Neuronal stem cell (in vitro differentiated cells): ENCODE data around the gene ADAM22.

Experiments
- DNase-seq: peaks from one replicate; pipeline ENCODE4 v3.0.0-alpha.2; 2013; ENCODE audit warnings: low spot score
- H2AFZ ChIP-seq: one replicate; pipeline ENCODE4 v1.6.1; 2013; ENCODE audit warnings: mild to moderate bottlenecking, low read length, inconsistent platforms
- H2AK5ac ChIP-seq: 2 replicates; pipeline ENCODE4 v1.6.1; 2013; ENCODE audit warnings: low read depth, mild to moderate bottlenecking, inconsistent platforms, low read length, moderate library complexity, mixed read lengths
- H2BK120ac ChIP-seq: 2 replicates; pipeline ENCODE4 v1.6.1; 2013; ENCODE audit warnings: low read depth, mild to moderate bottlenecking, inconsistent platforms, low read length, moderate library complexity, mixed read lengths
- H2BK12ac ChIP-seq: one replicate; pipeline ENCODE4 v1.6.1; 2013; ENCODE audit warnings: low read length, inconsistent platforms
- H2BK15ac ChIP-seq: 2 replicates; pipeline ENCODE4 v1.6.1; 2013; ENCODE audit warnings: mild to moderate bottlenecking, low read length, inconsistent platforms, mixed read lengths
- H2BK5ac ChIP-seq: one replicate; pipeline ENCODE4 v1.6.1; 2013; ENCODE audit warnings: inconsistent platforms, mild to moderate bottlenecking, low read length, moderate library complexity
- H3K14ac ChIP-seq: one replicate; pipeline ENCODE4 v1.6.1; 2013; ENCODE audit warnings: low read length, inconsistent platforms
- H3K18ac ChIP-seq: 2 replicates; pipeline ENCODE4 v1.6.1; 2013; ENCODE audit warnings: low read length, inconsistent platforms
- H3K23ac ChIP-seq: 2 replicates; pipeline ENCODE4 v1.6.1; 2013; ENCODE audit warnings: low read depth, mild to moderate bottlenecking, mixed read lengths, low read length, inconsistent platforms; ENCODE audit not compliant: poor library complexity
- H3K27ac ChIP-seq: replicated peaks from 3 replicates; pipeline ENCODE4 v1.5.1; 2013; ENCODE audit warnings: low read length, inconsistent platforms
- H3K27me3 ChIP-seq, 3 experiments: 2 replicates each; pipeline ENCODE4 v1.6.1; 2013; ENCODE audit warnings: low read length in 3 of 3, mild to moderate bottlenecking in 2 of 3, inconsistent platforms in 1 of 3, low read depth in 1 of 3, mixed read lengths in 1 of 3, moderate library complexity in 1 of 3; ENCODE audit not compliant: control insufficient read depth in 3 of 3, insufficient read depth in 3 of 3
- H3K36me3 ChIP-seq, 2 donors: replicated peaks in 1 of 2; 2 replicates each; pipeline ENCODE4 v1.6.1; 2013; ENCODE audit warnings: low read length in 2 of 2; ENCODE audit not compliant: control insufficient read depth in 2 of 2, insufficient read depth in 2 of 2
- H3K4ac ChIP-seq: 2 replicates; pipeline ENCODE4 v1.6.1; 2013; ENCODE audit warnings: inconsistent platforms, mild to moderate bottlenecking, low read length, moderate library complexity
- H3K4me1 ChIP-seq, 2 donors: 1 replicate in 1 of 2; 2 replicates in 1 of 2; pipeline ENCODE4 v1.6.1; 2013; ENCODE audit warnings: low read length in 2 of 2, low read depth in 1 of 2; ENCODE audit not compliant: control insufficient read depth in 2 of 2, insufficient read depth in 1 of 2
- H3K4me2 ChIP-seq: one replicate; pipeline ENCODE4 v1.6.1; 2013; ENCODE audit warnings: mild to moderate bottlenecking, low read length, inconsistent platforms; ENCODE audit not compliant: insufficient read depth, poor library complexity, severe bottlenecking
- H3K4me3 ChIP-seq, 2 donors: 2 replicates each; pipeline ENCODE4 v1.5.1; 2013; ENCODE audit warnings: low read length in 2 of 2, mild to moderate bottlenecking in 2 of 2, inconsistent platforms in 1 of 2, moderate library complexity in 1 of 2
- H3K79me1 ChIP-seq: one replicate; pipeline ENCODE4 v1.6.1; 2013; ENCODE audit warnings: low read depth, mild to moderate bottlenecking, inconsistent platforms, low read length, moderate library complexity
- H3K9ac ChIP-seq: one replicate; pipeline ENCODE4 v1.6.1; 2013; ENCODE audit warnings: mild to moderate bottlenecking, low read depth, low read length, inconsistent platforms; ENCODE audit not compliant: poor library complexity
- H3K9me3 ChIP-seq, 2 donors: replicated peaks in 1 of 2; 2 replicates each; pipeline versions ENCODE3 to v1.6.1; 2013; ENCODE audit warnings: low read length in 2 of 2, mild to moderate bottlenecking in 2 of 2, inconsistent platforms in 1 of 2, low read depth in 1 of 2, mixed read lengths in 1 of 2, moderate library complexity in 1 of 2; ENCODE audit not compliant: control insufficient read depth in 2 of 2, insufficient read depth in 1 of 2
- H4K8ac ChIP-seq: one replicate; pipeline ENCODE4 v1.6.1; 2013; ENCODE audit warnings: low read depth, mild to moderate bottlenecking, inconsistent platforms, low read length, moderate library complexity
- H4K91ac ChIP-seq: one replicate; pipeline ENCODE4 v1.6.1; 2013; ENCODE audit warnings: low read length, low read depth, mild to moderate bottlenecking, inconsistent platforms; ENCODE audit not compliant: poor library complexity
- WGBS, 2 donors: extraction: QIAGEN DNeasy Blood & Tissue Kit; methylation state at CpG; one replicate each; pipeline ENCODE4 v1.1.7; 2013; ENCODE audit warnings: missing lambda C conversion rate in 2 of 2, mixed read lengths in 1 of 2; ENCODE audit not compliant: insufficient read length in 2 of 2, insufficient replicate concordance in 1 of 2; ENCODE audit errors: extremely low coverage in 2 of 2; 5-methylcytosine and 5-hydroxymethylcytosine counted together

ADAM22 gene

GRCh38 chr7:88041583-88041982, 107.5 kb downstream of the ADAM22 start:
- Histone ChIP-seq H2BK5ac (no peak overlapping the region), H2BK12ac (no peak overlapping the region), H2AK5ac (no peak overlapping the region), H3K27ac (no peak overlapping the region), H3K79me1 (no peaks in the 10 kb centered on the region), H3K14ac (no peak overlapping the region), H3K36me3 (no peaks in the 10 kb centered on the region), H3K9me3 (no peaks in the 10 kb centered on the region), H3K4me1 (no peaks in the 10 kb centered on the region), H3K4ac (no peak overlapping the region), H3K4me2 (no peak overlapping the region), H4K91ac (no peak overlapping the region), H2BK120ac (no peak overlapping the region), H2AFZ (no peak overlapping the region), H3K23ac (no peak overlapping the region), H3K9ac (no peak overlapping the region), H3K4me3 (no peak overlapping the region), H2BK15ac (no peak overlapping the region), H3K18ac (no peak overlapping the region), H4K8ac (no peak overlapping the region), H3K27me3 (no peaks in the 10 kb centered on the region)
- no peak for DNase-seq
- WGBS, 2 donors = no CpG with 5 or more reads among the region's 1 CpG

GRCh38 chr7:88042157-88042556, 108.1 kb downstream of the ADAM22 start:
- no peaks in the 10 kb centered on the region for H3K9me3 ChIP-seq
- H2BK120ac ChIP-seq = no peak overlapping the region
- H3K27me3 ChIP-seq = no peaks in the 10 kb centered on the region
- no peak overlapping the region for H2BK12ac ChIP-seq
- no peak overlapping the region for H2AFZ ChIP-seq
- no peak overlapping the region for H3K4me3 ChIP-seq
- H2BK5ac ChIP-seq = no peak overlapping the region
- H2AK5ac ChIP-seq = no peak overlapping the region
- H3K18ac ChIP-seq = no peak overlapping the region
- H3K23ac ChIP-seq = no peak overlapping the region
- H4K91ac ChIP-seq = no peak overlapping the region
- H3K9ac ChIP-seq = no peak overlapping the region
- H4K8ac ChIP-seq = no peak overlapping the region
- no peak overlapping the region for H3K27ac ChIP-seq
- no peaks in the 10 kb centered on the region for H3K79me1 ChIP-seq
- H3K4me1 ChIP-seq = no peaks in the 10 kb centered on the region
- no peak overlapping the region for H3K4me2 ChIP-seq
- no peak overlapping the region for H3K4ac ChIP-seq
- H2BK15ac ChIP-seq = no peak overlapping the region
- DNase-seq = no peak
- H3K36me3 ChIP-seq = no peaks in the 10 kb centered on the region
- no peak overlapping the region for H3K14ac ChIP-seq

GRCh38 chr7:88042803-88043202, 108.8 kb downstream of the ADAM22 start:
- H3K4me2 ChIP-seq = no peak overlapping the region
- no peak overlapping the region for H3K9ac ChIP-seq
- DNase-seq = no peak
- no peak overlapping the region for H3K14ac ChIP-seq
- H2AK5ac ChIP-seq = no peak overlapping the region
- H3K18ac ChIP-seq = no peak overlapping the region
- no peak overlapping the region for H3K23ac ChIP-seq
- no peaks in the 10 kb centered on the region for H3K9me3 ChIP-seq
- no peak overlapping the region for H4K8ac ChIP-seq
- no peak overlapping the region for H3K4ac ChIP-seq
- no peaks in the 10 kb centered on the region for H3K79me1 ChIP-seq
- no peak overlapping the region for H2BK15ac ChIP-seq
- no peak overlapping the region for H2BK5ac ChIP-seq
- no peak overlapping the region for H3K4me3 ChIP-seq
- no peaks in the 10 kb centered on the region for H3K4me1 ChIP-seq
- H2BK12ac ChIP-seq = no peak overlapping the region
- no peak overlapping the region for H4K91ac ChIP-seq
- H3K27me3 ChIP-seq = no peaks in the 10 kb centered on the region
- WGBS, 2 donors = no CpG with 5 or more reads among the region's 1 CpG
- no peaks in the 10 kb centered on the region for H3K36me3 ChIP-seq
- H2BK120ac ChIP-seq = no peak overlapping the region
- H2AFZ ChIP-seq = no peak overlapping the region
- no peak overlapping the region for H3K27ac ChIP-seq

GRCh38 chr7:88044069-88044468, 110.0 kb downstream of the ADAM22 start:
- H3K36me3 ChIP-seq = no peaks in the 10 kb centered on the region
- H4K8ac ChIP-seq = no peak overlapping the region
- H2BK12ac ChIP-seq = no peak overlapping the region
- H3K4me2 ChIP-seq = no peak overlapping the region
- H3K4me3 ChIP-seq = no peak overlapping the region
- no CpG with 5 or more reads among the region's 2 CpGs for WGBS, 2 donors
- DNase-seq = no peak
- no peak overlapping the region for H2BK120ac ChIP-seq
- H3K4me1 ChIP-seq = no peaks in the 10 kb centered on the region
- no peak overlapping the region for H4K91ac ChIP-seq
- no peak overlapping the region for H3K14ac ChIP-seq
- no peak overlapping the region for H2AK5ac ChIP-seq
- no peak overlapping the region for H3K9ac ChIP-seq
- H3K79me1 ChIP-seq = no peaks in the 10 kb centered on the region
- H3K4ac ChIP-seq = no peak overlapping the region
- H3K27ac ChIP-seq = no peak overlapping the region
- H2BK5ac ChIP-seq = no peak overlapping the region
- no peak overlapping the region for H3K23ac ChIP-seq
- no peaks in the 10 kb centered on the region for H3K27me3 ChIP-seq
- H3K18ac ChIP-seq = no peak overlapping the region
- H2BK15ac ChIP-seq = no peak overlapping the region
- no peaks in the 10 kb centered on the region for H3K9me3 ChIP-seq
- H2AFZ ChIP-seq = no peak overlapping the region
